HG03439 (cell line): ENCODE results near the gene SLC30A1.
A peak's percentile ranks its signal among the peaks of the same experiment; 100 is the strongest.
"Not testable (repeated sequence)": the region's sequence is repeated elsewhere in the genome, so short reads cannot be mapped to it uniquely, and the experiment has no call there.

ENCODE experiments used
- ATAC-seq: cut with Tn5 transposase; IDR thresholded peaks from one replicate; pipeline ENCODE4 v1.9.1; 2021; ENCODE audit warnings: mild to moderate bottlenecking, moderate library complexity; ENCODE audit not compliant: unreplicated experiment

Gene SLC30A1, protein sequence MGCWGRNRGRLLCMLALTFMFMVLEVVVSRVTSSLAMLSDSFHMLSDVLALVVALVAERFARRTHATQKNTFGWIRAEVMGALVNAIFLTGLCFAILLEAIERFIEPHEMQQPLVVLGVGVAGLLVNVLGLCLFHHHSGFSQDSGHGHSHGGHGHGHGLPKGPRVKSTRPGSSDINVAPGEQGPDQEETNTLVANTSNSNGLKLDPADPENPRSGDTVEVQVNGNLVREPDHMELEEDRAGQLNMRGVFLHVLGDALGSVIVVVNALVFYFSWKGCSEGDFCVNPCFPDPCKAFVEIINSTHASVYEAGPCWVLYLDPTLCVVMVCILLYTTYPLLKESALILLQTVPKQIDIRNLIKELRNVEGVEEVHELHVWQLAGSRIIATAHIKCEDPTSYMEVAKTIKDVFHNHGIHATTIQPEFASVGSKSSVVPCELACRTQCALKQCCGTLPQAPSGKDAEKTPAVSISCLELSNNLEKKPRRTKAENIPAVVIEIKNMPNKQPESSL

GRCh38 chr1:211578640-211579439 lies at the start of gene SLC30A1:
TSS of gene SLC30A1 (minus strand) at chr1:211579161. CDS start at chr1:211578612, 549 bp downstream.
- peak; percentile 88 for ATAC-seq

DNA sequence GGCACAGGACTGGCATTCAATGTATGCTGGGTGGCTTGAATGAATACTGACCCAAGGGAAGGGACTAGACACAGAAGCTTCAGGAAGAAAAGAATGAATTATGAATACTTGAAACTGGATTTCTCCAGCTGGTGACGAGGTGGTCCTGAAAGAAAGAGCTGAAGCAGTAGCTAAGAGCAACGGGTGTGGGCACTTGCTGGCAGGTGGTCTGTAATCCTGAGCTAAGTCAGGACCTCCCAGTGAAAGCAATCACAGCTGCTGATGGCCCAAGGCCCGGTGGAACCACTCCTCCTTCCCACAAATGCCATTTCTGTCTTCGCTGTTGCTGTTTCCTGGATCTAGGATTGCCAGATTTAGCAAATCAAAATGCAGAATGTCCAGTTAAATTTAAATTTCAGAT lies 49.5 kb upstream of the SLC30A1 start:
- ATAC-seq: no peak

GRCh38 chr1:211627259-211627658 lies 48.3 kb upstream of the SLC30A1 start:
- ATAC-seq: no peak

GRCh38 chr1:211625866-211626265 lies 46.9 kb upstream of the SLC30A1 start:
- not testable (repeated sequence) for ATAC-seq

- no peak for ATAC-seq
Measured at GRCh38 chr1:211625040-211625439, 46.1 kb upstream of the SLC30A1 start.

DNA sequence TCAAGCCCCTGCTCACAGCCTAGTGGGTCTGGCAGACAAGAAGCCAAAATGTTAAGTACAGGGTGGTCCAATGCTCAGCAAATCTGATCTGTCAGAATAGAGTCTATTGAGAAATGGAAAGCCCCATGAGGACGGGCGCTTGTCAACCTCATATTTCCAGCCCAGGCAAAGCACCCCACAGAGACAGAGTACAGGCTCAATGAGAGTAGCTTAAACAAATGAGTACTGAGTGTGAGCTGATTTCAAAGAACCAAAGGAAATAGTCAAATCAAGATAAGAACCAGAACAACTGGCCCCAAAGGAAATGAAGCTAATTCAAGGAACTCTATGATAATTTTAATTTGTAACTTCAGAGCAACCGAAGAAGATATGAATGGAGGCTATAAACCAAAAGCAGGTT lies 44.6 kb upstream of the SLC30A1 start:
- no peak for ATAC-seq

DNA sequence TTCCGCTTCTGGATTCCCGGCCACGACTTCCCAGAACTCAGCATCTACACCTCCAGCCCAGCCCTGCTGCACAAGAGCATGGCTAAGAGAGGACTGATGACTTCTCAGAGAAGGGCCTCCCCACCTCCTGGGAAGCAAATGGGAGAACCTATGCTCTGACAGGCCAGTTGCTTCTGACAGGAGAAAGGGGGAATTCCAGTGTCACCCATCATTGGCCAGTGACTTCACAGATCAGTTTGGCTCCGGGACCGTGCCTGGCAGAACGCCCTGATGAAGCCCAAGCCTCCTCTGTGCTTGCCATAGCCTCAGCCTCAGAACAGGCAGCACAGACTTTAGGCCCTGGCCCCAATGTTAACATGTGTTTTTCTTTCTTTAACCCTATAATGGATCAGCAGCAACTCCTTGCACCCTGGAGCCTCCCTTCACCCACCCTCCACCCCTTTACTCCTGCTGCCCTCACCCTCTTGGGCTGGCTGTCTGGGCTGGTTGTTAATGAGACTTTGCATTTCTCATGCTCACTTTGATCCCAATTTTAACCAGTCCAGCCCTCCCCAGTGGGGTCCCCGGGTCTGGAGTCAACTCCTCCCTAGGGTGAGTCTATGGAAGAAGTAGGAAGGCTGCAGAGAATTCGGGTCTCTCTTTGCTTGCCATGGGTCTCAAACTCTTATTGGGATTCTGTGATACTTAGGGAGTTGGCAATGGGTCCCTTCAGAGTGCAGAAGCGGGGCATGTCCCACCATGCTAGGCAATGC lies 42.7 kb upstream of the SLC30A1 start:
- no peak for ATAC-seq

DNA sequence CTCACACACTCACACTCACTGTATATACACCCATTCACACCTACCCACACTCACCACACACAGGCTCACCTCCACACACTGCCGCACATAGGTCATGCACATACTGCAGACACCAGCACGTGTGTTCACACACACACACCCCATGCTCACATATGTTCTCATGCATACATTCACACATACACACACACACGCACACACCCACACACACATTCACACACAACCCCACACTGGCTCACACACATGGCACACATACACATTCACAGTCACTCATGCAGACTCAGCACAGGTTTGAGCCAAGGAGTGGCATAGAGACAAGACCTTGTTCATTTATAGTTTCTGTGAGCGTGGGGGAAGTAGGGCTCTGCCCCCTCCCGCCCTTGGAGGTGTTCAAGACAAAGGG lies 41.1 kb upstream of the SLC30A1 start:
- ATAC-seq: no peak

- ATAC-seq: no peak
Measured at GRCh38 chr1:211619033-211619996, 40.4 kb upstream of the SLC30A1 start.

DNA sequence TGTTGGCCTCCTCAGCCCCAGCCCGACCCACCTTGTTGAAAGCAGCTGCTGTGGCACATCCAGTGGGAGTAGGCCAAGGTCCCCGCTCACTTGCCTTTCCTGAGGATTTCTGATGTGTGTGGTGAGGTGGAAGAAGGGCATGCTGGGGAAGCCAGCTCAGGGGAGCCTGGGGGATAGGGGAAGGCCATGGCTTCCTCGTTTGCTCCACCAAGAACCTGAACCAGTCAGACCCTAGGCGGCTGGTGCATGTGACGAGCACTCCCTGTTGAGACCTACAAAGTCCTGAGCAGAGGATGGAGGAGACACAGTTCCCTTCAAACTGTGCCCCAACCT lies 38.0 kb upstream of the SLC30A1 start:
- ATAC-seq: no peak

GRCh38 chr1:211616231-211616964 lies 37.4 kb upstream of the SLC30A1 start:
- ATAC-seq: no peak

GRCh38 chr1:211614615-211615014 lies 35.7 kb upstream of the SLC30A1 start:
- ATAC-seq: no peak

DNA sequence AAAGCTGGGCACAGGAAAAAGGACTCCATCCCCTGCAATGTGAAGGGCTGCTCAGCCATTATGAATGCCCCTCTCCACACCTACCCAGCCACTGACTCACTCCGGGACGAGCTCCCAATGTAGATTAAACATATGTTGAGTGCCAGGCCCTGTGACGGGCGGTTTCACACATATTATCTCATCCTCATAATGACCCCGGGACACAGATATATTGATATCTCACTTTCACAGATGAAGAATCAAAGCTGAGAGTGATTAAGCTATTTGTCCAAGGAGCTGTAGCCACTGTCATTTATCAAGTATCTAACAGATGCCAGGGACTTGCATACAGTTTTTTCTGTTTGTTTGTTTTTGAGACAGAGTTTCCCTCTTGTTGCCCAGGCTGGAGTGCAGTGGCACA lies 35.0 kb upstream of the SLC30A1 start:
- no peak for ATAC-seq

GRCh38 chr1:211613108-211613947 lies 34.4 kb upstream of the SLC30A1 start:
- ATAC-seq: no peak

DNA sequence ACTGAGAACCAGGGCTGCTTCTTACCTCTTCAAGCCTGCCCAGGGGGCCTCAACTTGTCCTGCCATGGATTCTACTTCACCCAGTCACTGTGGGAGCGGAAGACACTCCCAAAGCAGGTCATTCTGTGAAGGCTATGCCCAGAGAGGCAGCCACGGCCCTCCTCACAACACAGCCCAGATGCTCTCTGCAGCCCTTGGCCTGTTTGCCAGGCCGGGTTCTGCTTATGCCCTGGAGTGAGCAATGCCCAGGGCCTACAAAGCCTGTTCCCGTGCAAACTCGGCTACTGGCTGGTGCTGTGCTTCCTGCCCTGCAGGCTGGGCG lies 33.8 kb upstream of the SLC30A1 start:
- no peak for ATAC-seq

DNA sequence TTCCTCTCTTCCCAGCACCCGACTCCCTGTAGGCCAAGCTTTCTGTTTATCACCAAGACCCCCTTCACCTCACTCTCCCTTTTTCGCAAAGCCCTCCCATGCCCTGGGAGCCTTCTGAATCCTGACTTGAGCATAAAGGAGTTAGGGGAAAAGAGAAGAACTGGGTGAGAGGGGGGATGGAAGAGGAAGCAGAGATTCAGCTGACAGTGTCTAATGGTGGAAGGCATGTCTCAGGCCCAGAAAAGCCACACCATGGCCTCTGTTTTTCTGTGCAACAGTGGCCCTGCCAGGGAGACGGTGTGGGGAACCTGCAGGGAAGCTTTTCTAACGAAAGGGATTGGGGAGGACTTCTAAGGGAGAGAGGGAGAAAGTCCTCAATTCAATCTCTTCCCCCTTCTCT lies 32.9 kb upstream of the SLC30A1 start:
- no peak for ATAC-seq

DNA sequence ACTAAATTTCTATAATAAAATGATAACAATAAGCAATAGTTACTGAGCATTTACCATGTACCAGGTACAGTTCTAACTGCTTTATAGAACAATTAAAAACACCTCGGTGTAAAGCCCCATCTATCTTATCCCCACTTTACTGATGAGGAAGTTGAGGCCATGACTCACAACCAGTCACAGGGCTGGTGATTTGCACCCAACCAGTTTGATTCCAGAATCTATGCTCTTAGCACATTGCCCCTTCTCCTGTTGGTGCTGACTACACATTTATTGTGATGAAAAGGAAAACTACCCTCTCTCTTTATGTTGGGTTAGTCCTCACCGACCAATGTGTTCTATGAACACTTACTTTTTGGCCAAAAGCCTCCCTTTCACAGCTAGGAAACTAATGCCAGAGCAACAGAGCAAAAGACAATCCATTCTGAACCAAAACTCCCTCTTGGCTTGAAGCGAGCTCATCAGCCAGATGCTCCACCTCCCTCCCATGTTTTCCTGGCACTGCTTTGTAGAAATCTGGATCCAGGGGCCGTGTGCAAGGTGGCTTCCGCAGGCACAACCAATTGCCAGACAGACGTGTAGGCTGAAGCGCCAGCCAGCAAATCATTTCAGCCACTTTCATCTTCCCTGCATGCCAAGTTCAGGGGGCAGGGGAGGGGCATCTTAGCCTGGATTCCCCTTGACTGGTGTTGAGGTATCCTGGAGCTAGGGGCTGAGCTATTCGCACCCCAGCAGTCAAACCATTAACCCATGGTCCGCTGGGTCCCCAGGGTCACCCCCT lies 32.0 kb upstream of the SLC30A1 start:
- no peak for ATAC-seq
